Activated naive CD8-positive, alpha-beta T cell (primary cell): Measurements from ENCODE around the gene DAZL.

Experiments used
- H3K27ac Mint-ChIP-seq: one replicate; pipeline ENCODE4 v1.8.0; 2021; ENCODE audit warnings: mixed read lengths
- H3K27me3 Mint-ChIP-seq: one replicate; pipeline ENCODE4 v1.8.0; 2021; ENCODE audit warnings: mixed read lengths
- H3K36me3 Mint-ChIP-seq: one replicate; pipeline ENCODE4 v1.8.0; 2021; ENCODE audit warnings: mixed read lengths
- H3K4me1 Mint-ChIP-seq: one replicate; pipeline ENCODE4 v1.8.0; 2021; ENCODE audit warnings: low read depth, mixed read lengths
- H3K4me3 Mint-ChIP-seq: one replicate; pipeline ENCODE4 v1.8.0; 2021; ENCODE audit warnings: mild to moderate bottlenecking, mixed read lengths
- H3K9me3 Mint-ChIP-seq: one replicate; pipeline ENCODE4 v1.8.0; 2021; ENCODE audit warnings: low read depth, mixed read lengths

The DAZL gene

DNA sequence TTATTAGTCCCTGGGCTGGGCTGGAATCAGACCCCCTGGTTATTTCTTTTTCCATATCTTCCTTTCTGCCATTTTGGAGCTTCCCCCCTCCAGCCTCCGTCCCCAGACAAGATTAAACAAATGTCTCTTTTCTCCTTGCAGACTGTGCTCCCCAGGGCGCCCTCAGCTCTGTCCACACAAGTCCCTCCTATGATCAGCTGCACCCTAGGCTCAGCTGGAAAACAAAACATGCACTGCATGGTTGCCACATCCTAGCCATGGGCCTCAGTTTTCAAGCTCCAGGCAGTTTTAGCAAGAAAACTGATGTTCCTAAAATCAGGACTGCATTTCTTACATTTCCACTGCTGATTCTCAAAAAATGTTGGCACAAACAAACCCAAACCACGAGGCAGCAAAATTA lies 68.2 kb downstream of the DAZL start:
- Mint-ChIP-seq H3K4me1 (no peaks in the 10 kb centered on the region), H3K36me3 (no peaks in the 10 kb centered on the region), H3K4me3 (no peak overlapping the region), H3K27ac (no peak overlapping the region), H3K27me3 (peaks cover 2% of the 10 kb centered on the region), H3K9me3 (no peaks in the 10 kb centered on the region)
